HCT116 (cell line): ENCODE measurements around the gene SYTL3. TPM values are rescaled to one million over a fixed set of nuclear protein-coding genes. Genes with fewer than 3 reads are reported as not detected.

ENCODE experiments used
- ATAC-seq: fragments of 200-7000 bp; cut with Tn5 transposase; 2 replicates; pipeline ENCODE4 v1.9.1; 2020; ENCODE audit warnings: mild to moderate bottlenecking, moderate library complexity
- BruUV-seq: library from RNA; stranded (reverse); fragments of 400-500 nt; replicated peaks from 2 replicates; lab custom pipeline; 2021; lab: Mats Ljungman, UMichigan
- CTCF ChIA-PET: fragments of 300-600 bp; sonication (Branson Sonifier 250); formaldehyde crosslinking; loops from one replicate; lab custom pipeline; 2021; ENCODE audit warnings: antibody characterized with exemption; lab: Charles Lee
- POLR2A ChIA-PET: fragments of 300-600, 350-600 bp; sonication (Branson Sonifier 250); formaldehyde crosslinking; loops from one replicate; lab custom pipeline; 2021; ENCODE audit warnings: antibody characterized with exemption; lab: Charles Lee
- RAD21 ChIA-PET, 2 experiments: fragments of 300-600 bp; sonication (Branson Sonifier 250); formaldehyde crosslinking; loops; one replicate each; lab custom pipeline; 2023; ENCODE audit warnings: low total read pairs in 2 of 2; ENCODE audit not compliant: uncharacterized antibody in 2 of 2, unreplicated experiment in 2 of 2, low non-redundant PET in 1 of 2; lab: Charles Lee
- DNase-seq: peaks from one replicate; pipeline ENCODE4 v3.0.0-alpha.2; 2010; ENCODE audit warnings: low read depth, low spot score
- H2AFZ ChIP-seq: fragments of 200-600 bp; shearing (Covaris generic), sonication (generic); 2 replicates; pipeline ENCODE4 v1.6.1; 2017; ENCODE audit warnings: low read depth, mixed run types, mixed read lengths, antibody characterized with exemption, low read length; ENCODE audit not compliant: poor library complexity, severe bottlenecking
- H3K27ac ChIP-seq: 2 replicates; pipeline ENCODE4 v1.5.1; 2012; ENCODE audit warnings: low read depth, low read length
- H3K27me3 ChIP-seq: fragments of 200-600 bp; sonication (generic); 2 replicates; pipeline ENCODE4 v1.6.1; 2016; ENCODE audit warnings: mixed run types, low read length, mixed read lengths; ENCODE audit not compliant: insufficient read depth
- H3K36me3 ChIP-seq, 2 experiments: fragments of 200-500 bp in 1 of 2; fragments of 200-600 bp in 1 of 2; sonication (Bioruptor generic) in 1 of 2; sonication (generic) in 1 of 2; 2 replicates each; pipeline versions ENCODE4 v1.5.1 to v1.6.1; 2014 to 2016; ENCODE audit warnings: low read length in 2 of 2, inconsistent platforms in 1 of 2, mixed read lengths in 1 of 2, mixed run types in 1 of 2; ENCODE audit not compliant: insufficient read depth in 2 of 2, control insufficient read depth in 1 of 2
- H3K4me1 ChIP-seq, 2 experiments: fragments of 200-600 bp in 1 of 2; sonication (generic) in 1 of 2; 2 replicates each; pipeline versions ENCODE4 v1.5.1 to v1.6.1; 2012 to 2017; ENCODE audit warnings: low read length in 2 of 2, inconsistent platforms in 1 of 2, mild to moderate bottlenecking in 1 of 2, mixed read lengths in 1 of 2, mixed run types in 1 of 2, moderate library complexity in 1 of 2; ENCODE audit not compliant: insufficient read depth in 2 of 2, control insufficient read depth in 1 of 2
- H3K4me2 ChIP-seq: fragments of 200-600 bp; sonication (generic); 2 replicates; pipeline ENCODE4 v1.6.1; 2017; ENCODE audit warnings: mixed run types, low read length, mixed read lengths
- H3K4me3 ChIP-seq, 2 experiments: fragments of 200-600 bp in 1 of 2; sonication (generic) in 1 of 2; replicated peaks in 1 of 2; 2 replicates each; pipeline ENCODE4 v1.5.1; 2011 to 2016; ENCODE audit warnings: low read length in 2 of 2, control low read depth in 1 of 2, low read depth in 1 of 2, mild to moderate bottlenecking in 1 of 2, mixed read lengths in 1 of 2, mixed run types in 1 of 2
- H3K79me2 ChIP-seq: fragments of 200-600 bp; sonication (generic); 2 replicates; pipeline ENCODE4 v1.6.1; 2017; ENCODE audit warnings: mild to moderate bottlenecking, mixed run types, low read length, moderate library complexity, mixed read lengths; ENCODE audit not compliant: insufficient read depth
- H3K9ac ChIP-seq: fragments of 200-600 bp; sonication (generic); 2 replicates; pipeline ENCODE4 v1.6.1; 2016; ENCODE audit warnings: low read length, mixed read lengths
- H3K9me2 ChIP-seq: fragments of 200-600 bp; sonication (generic), shearing (Covaris generic); 2 replicates; pipeline ENCODE4 v1.6.1; 2017; ENCODE audit warnings: mixed run types, mild to moderate bottlenecking, moderate library complexity; ENCODE audit not compliant: insufficient read depth
- H3K9me3 ChIP-seq, 2 experiments: fragments of 200-500 bp in 1 of 2; fragments of 200-600 bp in 1 of 2; sonication (Bioruptor generic) in 1 of 2; sonication (generic) in 1 of 2; 2 replicates each; pipeline ENCODE4 v1.6.1; 2014 to 2017; ENCODE audit warnings: low read length in 2 of 2, mixed read lengths in 2 of 2, inconsistent platforms in 1 of 2, low read depth in 1 of 2, mild to moderate bottlenecking in 1 of 2, mixed run types in 1 of 2, moderate library complexity in 1 of 2; ENCODE audit not compliant: control insufficient read depth in 1 of 2, insufficient read depth in 1 of 2
- H4K20me1 ChIP-seq: fragments of 200-600 bp; sonication (generic), shearing (Covaris generic); 2 replicates; pipeline ENCODE4 v1.6.1; 2017; ENCODE audit warnings: mixed run types, mild to moderate bottlenecking, moderate library complexity; ENCODE audit not compliant: insufficient read depth
- CBX3 ChIP-seq: IDR thresholded peaks from 2 replicates; pipeline ENCODE4 v1.6.1; 2012; ENCODE audit warnings: low read depth
- CEBPB ChIP-seq: IDR thresholded peaks from 2 replicates; pipeline ENCODE4 v1.6.1; 2012; ENCODE audit warnings: low read depth
- ELF1 ChIP-seq: IDR thresholded peaks from 2 replicates; pipeline ENCODE4 v1.6.1; 2012; ENCODE audit warnings: low read depth, borderline replicate concordance
- EZH2phosphoT487 ChIP-seq: fragments of 200-600 bp; IDR thresholded peaks from 2 replicates; pipeline ENCODE4 v1.6.1; 2018; ENCODE audit warnings: antibody characterized with exemption, borderline replicate concordance
- JUND ChIP-seq: IDR thresholded peaks from 2 replicates; pipeline ENCODE4 v1.6.1; 2012
- POLR2A ChIP-seq: IDR thresholded peaks from 2 replicates; pipeline ENCODE4 v1.7.0; 2011; ENCODE audit warnings: borderline replicate concordance; ENCODE audit not compliant: insufficient read depth, insufficient read length; ENCODE audit errors: extremely low read depth
- SIN3A ChIP-seq: IDR thresholded peaks from 2 replicates; pipeline ENCODE4 v1.6.1; 2012; ENCODE audit warnings: low read depth
- SP1 ChIP-seq: IDR thresholded peaks from 2 replicates; pipeline ENCODE4 v1.6.1; 2012; ENCODE audit warnings: low read depth
- SRF ChIP-seq: IDR thresholded peaks from 2 replicates; pipeline ENCODE4 v1.6.1; 2012; ENCODE audit warnings: low read depth
- ZNF274 ChIP-seq: fragments of 200-500 bp; sonication (Bioruptor generic); IDR thresholded peaks from 2 replicates; pipeline ENCODE4 v1.6.1; 2014; ENCODE audit warnings: mild to moderate bottlenecking, low read depth, low read length, inconsistent platforms
- intact Hi-C: fragments of 100-400 bp; cut with micrococcal nuclease; formaldehyde crosslinking; loops from 2 replicates; pipeline ENCODE4 v1.10.0; 2022
- total RNA-seq: library from RNA; stranded (reverse); gene quantifications from one replicate; pipeline ENCODE4 v1.2.1, GENCODE V29; 2021; ENCODE audit not compliant: unreplicated experiment
- TF ChIP-seq, protein P1 (sequence below): IDR thresholded peaks from 2 replicates; pipeline ENCODE4 v1.6.1; 2011; ENCODE audit warnings: mild to moderate bottlenecking, low read length, moderate library complexity; ENCODE audit not compliant: insufficient replicate concordance; ENCODE audit errors: extremely low read depth

Gene SYTL3
- total RNA-seq, 1 experiment from 2014 or later: 55.3 TPM

DNA sequence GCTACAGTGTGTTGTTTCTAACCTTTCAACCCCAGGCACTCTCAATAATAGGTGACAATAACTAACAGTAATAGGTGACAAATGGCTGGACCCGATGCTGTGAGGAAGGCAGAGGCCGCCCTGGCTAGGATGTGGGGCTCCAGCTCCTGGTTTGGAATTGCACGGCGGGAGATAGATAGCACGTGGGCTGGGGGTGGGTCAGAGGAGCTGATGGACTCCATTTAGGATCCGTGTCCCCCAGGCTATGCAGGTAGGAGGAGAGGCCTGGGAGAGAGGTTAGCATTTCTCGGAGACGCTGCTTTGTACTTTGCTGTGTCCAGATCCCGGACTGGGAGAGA lies 107.9 kb downstream of the SYTL3 start:
- Histone ChIP-seq H3K27ac (peak overlapping the region; percentile 6; the same call in 1 of the 2 replicates), H3K9me3 (no peaks in the 10 kb centered on the region), H4K20me1 (no peaks in the 10 kb centered on the region), H3K9me2 (no peaks in the 10 kb centered on the region), H3K4me2 (no peak overlapping the region), H3K79me2 (peaks cover 9% of the 10 kb centered on the region; the same call in 1 of the 2 replicates), H3K36me3 (peaks cover 0 to 39% of the 10 kb centered on the region in 2 experiments; a peak in 3 of 4 replicates), H2AFZ (no peak overlapping the region), H3K4me1 (peaks cover 48 to 71% of the 10 kb centered on the region in 2 experiments), H3K9ac (0 out of 2 replicates have a peak overlapping the region, but pooled peaks have one; percentile 24), H3K27me3 (no peaks in the 10 kb centered on the region), H3K4me3 (no peak overlapping the region)
- BruUV-seq: no TSS peak
- POLR2A ChIA-PET: no interaction called here
- RAD21 ChIA-PET: no interaction called here
- ATAC-seq (no peak), DNase-seq (no peak)
- CTCF ChIA-PET: no interaction called here
- no peak for TF ChIP-seq ELF1
- TF ChIP-seq SRF: no peak
- TF ChIP-seq CBX3: no peak
- TF ChIP-seq EZH2phosphoT487: no peak
- TF ChIP-seq CEBPB: no peak
- TF ChIP-seq JUND: no peak
- intact Hi-C loops: no loop called here

DNA sequence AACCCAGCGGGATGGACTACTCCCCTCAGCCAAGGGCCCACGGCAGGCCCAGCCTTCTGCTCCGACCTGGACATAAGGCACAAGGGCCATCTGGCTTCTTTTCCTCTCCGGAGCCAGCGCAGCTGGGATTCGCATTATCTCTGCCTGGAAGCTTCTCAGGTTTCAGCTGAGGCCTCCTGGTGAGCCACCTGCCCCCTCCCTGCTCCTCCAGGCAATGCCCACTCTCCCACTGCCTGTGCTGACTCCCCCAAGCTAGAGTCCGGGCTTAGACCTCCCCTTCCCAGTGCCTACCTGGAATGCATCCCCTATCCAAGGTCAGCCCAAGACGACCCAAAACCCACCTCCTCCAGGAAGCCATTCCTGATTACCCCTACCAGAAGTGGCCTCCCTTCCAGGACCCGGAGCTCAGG lies 108.6 kb downstream of the SYTL3 start:
- ChIA-PET POLR2A (interaction anchor here (1.2 kb wide), 1 partner anchor 51 kb away, joined by 3 read pairs; no protein-coding TSS in a partner anchor), CTCF (interaction anchor here (1.2 kb wide), 1 partner anchor 40 kb away, joined by 4 read pairs; no protein-coding TSS in a partner anchor), RAD21 (interaction anchor here in 1 of 2 experiments (0.7 kb wide), 1 partner anchor 102 kb away, joined by 3 read pairs; no protein-coding TSS in a partner anchor)
- Histone ChIP-seq H3K9me2 (no peaks in the 10 kb centered on the region), H3K9me3 (no peaks in the 10 kb centered on the region), H3K79me2 (peaks cover 9% of the 10 kb centered on the region; the same call in 1 of the 2 replicates), H3K4me1 (peaks cover 43 to 77% of the 10 kb centered on the region in 2 experiments; a peak in 3 of 4 replicates), H3K36me3 (peaks cover 0 to 37% of the 10 kb centered on the region in 2 experiments; a peak in 3 of 4 replicates), H3K27ac (peak overlapping the region; percentile 46; the same call in 1 of the 2 replicates), H3K9ac (peak overlapping the region; percentile 24), H3K27me3 (no peaks in the 10 kb centered on the region), H3K4me3 (no peak overlapping the region), H3K4me2 (no peak overlapping the region), H4K20me1 (no peaks in the 10 kb centered on the region), H2AFZ (no peak overlapping the region)
- TF ChIP-seq SIN3A (no peak), SRF (no peak), POLR2A (no peak), ZNF274 (no peak), SP1 (no peak), ELF1 (no peak)
- TF ChIP-seq, protein P1, sequence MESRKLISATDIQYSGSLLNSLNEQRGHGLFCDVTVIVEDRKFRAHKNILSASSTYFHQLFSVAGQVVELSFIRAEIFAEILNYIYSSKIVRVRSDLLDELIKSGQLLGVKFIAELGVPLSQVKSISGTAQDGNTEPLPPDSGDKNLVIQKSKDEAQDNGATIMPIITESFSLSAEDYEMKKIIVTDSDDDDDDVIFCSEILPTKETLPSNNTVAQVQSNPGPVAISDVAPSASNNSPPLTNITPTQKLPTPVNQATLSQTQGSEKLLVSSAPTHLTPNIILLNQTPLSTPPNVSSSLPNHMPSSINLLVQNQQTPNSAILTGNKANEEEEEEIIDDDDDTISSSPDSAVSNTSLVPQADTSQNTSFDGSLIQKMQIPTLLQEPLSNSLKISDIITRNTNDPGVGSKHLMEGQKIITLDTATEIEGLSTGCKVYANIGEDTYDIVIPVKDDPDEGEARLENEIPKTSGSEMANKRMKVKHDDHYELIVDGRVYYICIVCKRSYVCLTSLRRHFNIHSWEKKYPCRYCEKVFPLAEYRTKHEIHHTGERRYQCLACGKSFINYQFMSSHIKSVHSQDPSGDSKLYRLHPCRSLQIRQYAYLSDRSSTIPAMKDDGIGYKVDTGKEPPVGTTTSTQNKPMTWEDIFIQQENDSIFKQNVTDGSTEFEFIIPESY: no peak
- no peak for DNase-seq
- no TSS peak for BruUV-seq
- intact Hi-C loops: no loop called here
- ATAC-seq: no peak
